T-cell (primary cell): ENCODE data around the gene ADD3. TPM values are rescaled to one million over a fixed set of nuclear protein-coding genes. Genes with fewer than 3 reads are reported as not detected.

Experiments
- ATAC-seq, 4 experiments: fragments of 200-7000 bp in 3 of 4; fragments of 150-1000 bp in 1 of 4; cut with Tn5 transposase; replicated peaks in 1 of 4; 1 replicate in 3 of 4; 2 replicates in 1 of 4; pipeline ENCODE4 v1.10.0; 2021; ENCODE audit warnings: moderate library complexity in 3 of 4, mild to moderate bottlenecking in 2 of 4, moderate number of reproducible peaks in 1 of 4
- CTCF ChIA-PET, 2 donors: fragments of 300-600 bp; sonication (Branson Sonifier 250); formaldehyde crosslinking; loops; one replicate each; lab custom pipeline; 2022; ENCODE audit warnings: antibody characterized with exemption in 2 of 2; lab: Charles Lee
- POLR2A ChIA-PET, 2 donors: fragments of 300-600 bp; sonication (Branson Sonifier 250); formaldehyde crosslinking; loops; one replicate each; lab custom pipeline; 2022; ENCODE audit warnings: antibody characterized with exemption in 2 of 2; lab: Charles Lee
- DNase-seq, 35 experiments: peaks; one replicate each; pipeline versions ENCODE4 v3.0.0 to v3.0.0-alpha.2; 2013 to 2023
- H3K27ac ChIP-seq: one replicate; pipeline ENCODE4 v1.5.1; 2013; ENCODE audit warnings: low read length
- H3K27me3 ChIP-seq, 2 experiments: replicated peaks in 1 of 2; 1 replicate in 1 of 2; 2 replicates in 1 of 2; pipeline versions ENCODE4 v1.6.1 to v1.7.0; 2013; ENCODE audit warnings: low read length in 1 of 2, mixed read lengths in 1 of 2; ENCODE audit not compliant: control insufficient read depth in 2 of 2, insufficient read depth in 2 of 2; ENCODE audit errors: extremely low read depth in 1 of 2
- H3K36me3 ChIP-seq, 2 donors: 1 replicate in 1 of 2; 2 replicates in 1 of 2; pipeline versions ENCODE4 v1.6.1 to v1.7.0; 2013; ENCODE audit warnings: low read length in 1 of 2; ENCODE audit not compliant: control insufficient read depth in 2 of 2, insufficient read depth in 1 of 2; ENCODE audit errors: extremely low read depth in 1 of 2
- H3K4me1 ChIP-seq, 2 experiments: 1 replicate in 1 of 2; 2 replicates in 1 of 2; pipeline versions ENCODE4 v1.6.1 to v1.7.0; 2013; ENCODE audit warnings: low read length in 2 of 2, mixed read lengths in 1 of 2; ENCODE audit not compliant: insufficient read depth in 2 of 2, control insufficient read depth in 1 of 2; ENCODE audit errors: extremely low read depth in 1 of 2
- H3K4me3 ChIP-seq, 2 donors: 1 replicate in 1 of 2; 2 replicates in 1 of 2; pipeline versions ENCODE4 v1.5.1 to v1.7.0; 2013; ENCODE audit warnings: mild to moderate bottlenecking in 2 of 2, low read length in 1 of 2, moderate library complexity in 1 of 2; ENCODE audit not compliant: control insufficient read depth in 1 of 2; ENCODE audit errors: extremely low read depth in 1 of 2
- H3K9me3 ChIP-seq: 2 replicates; pipeline ENCODE4 v1.7.0; 2013
- H3K27ac Mint-ChIP-seq, 2 donors: one replicate each; pipeline ENCODE4 v1.8.0; 2020 to 2021; ENCODE audit warnings: mild to moderate bottlenecking in 2 of 2, mixed read lengths in 2 of 2
- H3K27me3 Mint-ChIP-seq, 2 donors: one replicate each; pipeline ENCODE4 v1.8.0; 2021 to 2022; ENCODE audit warnings: mixed read lengths in 2 of 2
- H3K36me3 Mint-ChIP-seq: one replicate; pipeline ENCODE4 v1.8.0; 2021; ENCODE audit warnings: mixed read lengths
- H3K4me1 Mint-ChIP-seq, 3 donors: one replicate each; pipeline ENCODE4 v1.8.0; 2020 to 2022; ENCODE audit warnings: mixed read lengths in 3 of 3, mild to moderate bottlenecking in 1 of 3
- H3K4me3 Mint-ChIP-seq, 3 donors: one replicate each; pipeline ENCODE4 v1.8.0; 2020 to 2022; ENCODE audit warnings: mild to moderate bottlenecking in 3 of 3, mixed read lengths in 3 of 3, moderate library complexity in 3 of 3
- H3K9me3 Mint-ChIP-seq, 3 donors: one replicate each; pipeline ENCODE4 v1.8.0; 2020 to 2022; ENCODE audit warnings: mixed read lengths in 3 of 3
- WGBS: methylation state at CpG from one replicate; pipeline ENCODE4 v1.1.5; 2013; ENCODE audit warnings: missing lambda C conversion rate; ENCODE audit not compliant: insufficient coverage; 5-methylcytosine and 5-hydroxymethylcytosine counted together
- total RNA-seq, 35 experiments: library from RNA in 6 of 35; stranded (reverse) in 6 of 35; fragments of 120-200 nt in 1 of 35; gene quantifications; one replicate each; pipeline versions ENCODE4 v1.2.1 to v1.2.4 and lab custom pipeline; 2013 to 2026

The ADD3 gene
- total RNA-seq, 5 donors from 2014 or later (not counting 1 experiment from before 2014, with no cell fraction given): 296 to 481 (median 303) TPM

DNA sequence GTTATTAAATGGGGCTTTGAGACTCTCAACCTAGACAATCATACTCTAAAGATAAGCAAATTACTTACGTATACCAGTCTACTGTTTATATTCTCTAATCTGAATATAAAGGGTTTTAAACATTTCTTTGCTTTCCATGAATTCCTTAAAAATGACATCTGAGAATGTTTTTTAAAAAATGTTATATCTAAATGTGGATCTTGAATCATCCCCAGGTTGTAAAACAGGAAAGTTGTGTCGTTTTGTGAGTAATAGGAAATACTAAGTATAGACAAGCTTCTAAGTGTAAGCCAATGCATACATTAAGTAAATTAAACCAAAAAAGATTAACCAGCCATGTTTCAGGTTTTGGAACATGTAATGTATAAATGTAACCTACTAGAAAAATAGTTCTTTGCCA lies 26.8 kb downstream of the ADD3 start:
- CTCF ChIA-PET: interaction anchor here (0.9 to 1.5 kb wide), 4 partner anchors 12 to 58 kb away, joined by 3 to 6 read pairs (median 4); no protein-coding TSS in a partner anchor
- DNase-seq (no peak), ATAC-seq (no peak)
- H3K36me3 ChIP-seq: peaks cover 0 to 3% of the 10 kb centered on the region in 2 donors
- H3K4me3 ChIP-seq: no peak overlapping the region
- H3K27me3 ChIP-seq: no peaks in the 10 kb centered on the region
- no CpG with 5 or more reads among the region's 2 CpGs for WGBS
- Mint-ChIP-seq H3K9me3 (no peaks in the 10 kb centered on the region), H3K36me3 (peaks cover 5% of the 10 kb centered on the region), H3K4me1 (peaks cover 86 to 87% (median 86%) of the 10 kb centered on the region in 3 donors), H3K4me3 (no peak overlapping the region), H3K27ac (no peak overlapping the region), H3K27me3 (no peaks in the 10 kb centered on the region)
- H3K9me3 ChIP-seq: no peaks in the 10 kb centered on the region
- H3K27ac ChIP-seq: no peak overlapping the region
- peaks cover 32 to 41% of the 10 kb centered on the region in 2 experiments for H3K4me1 ChIP-seq
- POLR2A ChIA-PET: interaction anchor here in 1 of 2 donors (0.8 to 0.9 kb wide), 2 partner anchors 9 to 223 kb away, joined by 3 read pairs; no protein-coding TSS in a partner anchor

DNA sequence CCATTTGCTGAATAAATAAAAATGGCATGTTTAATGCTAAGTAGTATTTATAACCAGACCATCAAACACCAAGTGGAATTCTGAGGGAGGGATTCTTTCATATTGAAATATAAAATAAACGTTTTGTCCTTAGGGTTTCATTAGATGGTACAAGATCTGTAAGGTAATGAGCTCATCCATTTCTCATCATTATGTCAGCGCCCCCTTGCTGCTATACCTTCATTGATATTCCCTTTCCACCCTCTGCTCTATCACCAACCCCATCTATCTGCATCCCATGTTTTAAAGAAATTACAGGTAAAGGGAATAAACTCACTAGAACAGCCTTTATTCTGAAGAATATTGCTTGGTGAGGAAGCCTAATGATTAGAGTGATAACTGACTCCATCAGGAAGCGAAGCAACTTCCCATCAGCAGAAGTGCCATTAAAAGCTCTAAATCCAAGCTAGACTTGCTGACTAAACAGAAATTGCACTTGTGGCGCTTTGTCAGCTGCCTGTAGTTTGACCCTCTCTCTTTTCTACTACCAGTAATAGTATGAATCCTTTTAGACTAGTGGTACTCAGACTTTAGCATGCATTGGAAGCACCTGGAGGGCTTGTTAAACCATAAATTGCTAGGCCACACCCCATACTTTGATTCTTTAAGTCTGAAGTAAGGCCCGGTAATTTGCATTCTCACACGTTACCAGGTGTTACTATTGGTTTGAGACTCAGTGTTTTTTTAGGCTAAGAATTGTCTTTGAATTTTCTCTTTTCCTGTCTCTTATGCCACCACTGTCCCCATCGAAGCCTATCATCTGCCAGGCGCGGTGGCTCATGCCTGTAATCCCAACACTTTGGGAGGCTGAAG lies 27.5 kb downstream of the ADD3 start:
- 77% methylated on average over 3 of the region's 9 CpGs for WGBS
- no peak overlapping the region for H3K4me3 ChIP-seq
- H3K27ac Mint-ChIP-seq: peak overlapping the region; percentile 44 to 69
- H3K4me3 Mint-ChIP-seq: peak overlapping the region in 1 of 3 donors; percentile 33
- no peaks in the 10 kb centered on the region for H3K27me3 ChIP-seq
- ATAC-seq (no peak), DNase-seq (peak in 1 of 35 experiments; percentile 22)
- CTCF ChIA-PET: interaction anchor here (0.7 to 1.5 kb wide), 5 partner anchors 13 to 468 kb away, joined by 3 to 12 read pairs (median 6); no protein-coding TSS in a partner anchor
- no peaks in the 10 kb centered on the region for H3K9me3 ChIP-seq
- POLR2A ChIA-PET: interaction anchor here in 1 of 2 donors (0.8 to 0.9 kb wide), 2 partner anchors 8 to 222 kb away, joined by 3 read pairs; no protein-coding TSS in a partner anchor
- H3K4me1 ChIP-seq: peaks cover 32 to 43% of the 10 kb centered on the region in 2 experiments
- H3K27me3 Mint-ChIP-seq: no peaks in the 10 kb centered on the region
- peaks cover 0 to 1% of the 10 kb centered on the region in 2 donors for H3K36me3 ChIP-seq
- H3K36me3 Mint-ChIP-seq: peaks cover 5% of the 10 kb centered on the region
- H3K9me3 Mint-ChIP-seq: no peaks in the 10 kb centered on the region
- peaks cover 90 to 93% (median 90%) of the 10 kb centered on the region in 3 donors for H3K4me1 Mint-ChIP-seq
- no peak overlapping the region for H3K27ac ChIP-seq

DNA sequence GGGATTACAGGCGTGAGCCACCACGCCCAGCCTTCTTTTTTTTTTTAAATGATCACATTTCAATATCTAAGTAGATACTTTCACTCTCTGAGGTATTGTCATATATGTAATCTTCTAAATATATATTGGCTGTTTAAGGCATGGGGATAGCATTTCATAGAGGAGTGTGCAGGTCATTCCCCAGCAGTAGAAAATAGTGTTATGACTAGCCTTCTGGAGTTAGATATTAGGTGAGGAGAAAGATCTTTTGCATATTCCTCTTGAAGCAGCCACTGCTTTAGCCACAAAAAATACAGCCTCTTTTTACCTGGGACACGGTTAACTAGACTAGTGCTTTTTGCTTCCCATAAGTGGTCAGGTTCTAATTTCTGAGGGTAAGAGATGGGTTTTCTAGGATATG lies 28.9 kb downstream of the ADD3 start:
- CTCF ChIA-PET: interaction anchor here in 1 of 2 donors (0.6 kb wide), 1 partner anchor 37 kb away, joined by 3 read pairs; no protein-coding TSS in a partner anchor

DNA sequence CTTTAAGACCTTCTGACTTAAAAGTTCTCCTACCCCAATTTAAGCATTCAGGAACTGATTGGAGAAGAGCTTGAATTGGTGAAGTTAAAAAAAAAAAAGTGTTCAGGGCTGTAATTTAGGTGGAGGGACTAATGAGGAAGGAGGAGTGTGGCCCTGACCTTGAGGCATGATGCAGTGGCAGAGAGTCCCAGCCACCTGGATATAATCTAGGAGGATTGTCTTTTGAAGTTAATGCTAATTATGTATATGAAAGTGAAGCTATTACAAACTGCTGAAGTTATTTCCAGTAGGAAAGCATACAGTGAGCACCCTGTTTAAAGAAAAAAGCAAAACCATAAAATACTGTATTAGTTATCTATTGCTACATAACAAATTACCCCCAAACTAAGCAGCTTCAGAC lies 31.5 kb downstream of the ADD3 start:
- no peaks in the 10 kb centered on the region for H3K9me3 Mint-ChIP-seq

More for the DNA sequence above, 28.9 kb downstream of the ADD3 start:
- Histone ChIP-seq H3K36me3 (no peaks in the 10 kb centered on the region), H3K27me3 (no peaks in the 10 kb centered on the region), H3K27ac (no peak overlapping the region), H3K4me3 (no peak overlapping the region), H3K9me3 (no peaks in the 10 kb centered on the region), H3K4me1 (peaks cover 31 to 38% of the 10 kb centered on the region in 2 experiments)
- Mint-ChIP-seq H3K27me3 (no peaks in the 10 kb centered on the region), H3K4me3 (peak overlapping the region in 1 of 3 donors; percentile 33), H3K9me3 (no peaks in the 10 kb centered on the region), H3K4me1 (peaks cover 91 to 95% (median 92%) of the 10 kb centered on the region in 3 donors), H3K36me3 (no peaks in the 10 kb centered on the region), H3K27ac (peak overlapping the region; percentile 51 to 77)
- ATAC-seq (no peak), DNase-seq (no peak)
- POLR2A ChIA-PET: interaction anchor here in 1 of 2 donors (0.6 kb wide), 1 partner anchor 60 kb away, joined by 3 read pairs; no protein-coding TSS in a partner anchor
- WGBS: no CpG with 5 or more reads among the region's 3 CpGs

DNA sequence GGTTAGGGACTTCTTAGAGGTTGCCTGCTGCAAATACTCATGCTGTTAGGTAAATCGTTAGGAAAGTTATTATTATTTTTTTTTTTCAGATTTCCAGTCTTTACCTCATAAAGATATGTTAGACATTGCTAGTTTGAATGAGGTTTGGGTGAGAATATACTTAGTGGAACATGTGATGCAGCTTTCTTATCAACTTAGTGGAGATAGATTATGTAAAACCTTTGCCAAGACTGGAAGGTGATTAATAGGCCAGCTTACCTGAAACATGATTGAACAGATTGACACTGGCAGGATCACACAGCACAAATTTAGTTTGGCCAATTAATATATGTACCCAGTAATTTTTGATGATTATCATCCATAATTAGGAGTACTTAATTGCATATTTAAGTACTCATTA lies 32.3 kb downstream of the ADD3 start:
- no peak for ATAC-seq
- Histone ChIP-seq H3K36me3 (no peaks in the 10 kb centered on the region), H3K27ac (no peak overlapping the region), H3K4me3 (no peak overlapping the region), H3K27me3 (no peaks in the 10 kb centered on the region), H3K9me3 (no peaks in the 10 kb centered on the region), H3K4me1 (peaks cover 17 to 33% of the 10 kb centered on the region in 2 experiments)
- Mint-ChIP-seq H3K27me3 (no peaks in the 10 kb centered on the region), H3K9me3 (no peaks in the 10 kb centered on the region), H3K27ac (peak overlapping the region; percentile 23 to 56), H3K4me3 (peak overlapping the region in 1 of 3 donors; percentile 34), H3K4me1 (peaks cover 82 to 96% (median 84%) of the 10 kb centered on the region in 3 donors), H3K36me3 (peaks cover 9% of the 10 kb centered on the region)
- WGBS: no CpG with 5 or more reads among the region's 1 CpG
- POLR2A ChIA-PET: interaction anchor here in 1 of 2 donors (1.0 kb wide), 1 partner anchor 12 kb away, joined by 3 read pairs; no protein-coding TSS in a partner anchor
- CTCF ChIA-PET: interaction anchor here in 1 of 2 donors (0.7 kb wide), 1 partner anchor 72 kb away, joined by 3 read pairs; no protein-coding TSS in a partner anchor
- DNase-seq: no peak

More for the DNA sequence above, 31.5 kb downstream of the ADD3 start:
- peaks cover 6% of the 10 kb centered on the region for H3K36me3 Mint-ChIP-seq
- ChIA-PET POLR2A (interaction anchor here in 1 of 2 donors (0.8 kb wide), 1 partner anchor 9 kb away, joined by 6 read pairs; no protein-coding TSS in a partner anchor), CTCF (interaction anchor here in 1 of 2 donors (0.7 kb wide), 2 partner anchors 31 to 73 kb away, joined by 3 read pairs; no protein-coding TSS in a partner anchor)
- no peaks in the 10 kb centered on the region for H3K36me3 ChIP-seq
- H3K4me1 Mint-ChIP-seq: peaks cover 83 to 95% (median 84%) of the 10 kb centered on the region in 3 donors
- no peaks in the 10 kb centered on the region for H3K9me3 ChIP-seq
- ATAC-seq (no peak), DNase-seq (no peak)
- peak overlapping the region in 1 of 3 donors; percentile 34 for H3K4me3 Mint-ChIP-seq
- H3K27ac Mint-ChIP-seq: peak overlapping the region; percentile 56 to 58
- H3K27me3 ChIP-seq: no peaks in the 10 kb centered on the region
- no peaks in the 10 kb centered on the region for H3K27me3 Mint-ChIP-seq
- H3K4me1 ChIP-seq: peaks cover 23 to 33% of the 10 kb centered on the region in 2 experiments
- no peak overlapping the region for H3K4me3 ChIP-seq
- no peak overlapping the region for H3K27ac ChIP-seq
